Activated T-cell treated with anti-CD3 and anti-CD28 coated beads, Interleukin-2, amount 50 U/mL, for 24 hours (primary cell): Measurements from ENCODE around the gene SDCCAG8.

Source experiments
- DNase-seq: peaks from one replicate; pipeline ENCODE4 v3.0.0-alpha.2; 2020
- H3K27ac Mint-ChIP-seq: 2 replicates; pipeline ENCODE4 v1.8.0; 2020; ENCODE audit warnings: mild to moderate bottlenecking, mixed read lengths
- H3K27me3 Mint-ChIP-seq: 2 replicates; pipeline ENCODE4 v1.8.0; 2020; ENCODE audit warnings: mixed read lengths
- H3K36me3 Mint-ChIP-seq: 2 replicates; pipeline ENCODE4 v1.8.0; 2020; ENCODE audit warnings: low read depth, mixed read lengths
- H3K4me1 Mint-ChIP-seq: 2 replicates; pipeline ENCODE4 v1.8.0; 2020; ENCODE audit warnings: low read depth, mixed read lengths
- H3K4me3 Mint-ChIP-seq: 2 replicates; pipeline ENCODE4 v1.8.0; 2020; ENCODE audit warnings: mild to moderate bottlenecking, moderate library complexity, mixed read lengths
- H3K9me3 Mint-ChIP-seq: 2 replicates; pipeline ENCODE4 v1.8.0; 2020; ENCODE audit warnings: mixed read lengths

The SDCCAG8 gene

DNA sequence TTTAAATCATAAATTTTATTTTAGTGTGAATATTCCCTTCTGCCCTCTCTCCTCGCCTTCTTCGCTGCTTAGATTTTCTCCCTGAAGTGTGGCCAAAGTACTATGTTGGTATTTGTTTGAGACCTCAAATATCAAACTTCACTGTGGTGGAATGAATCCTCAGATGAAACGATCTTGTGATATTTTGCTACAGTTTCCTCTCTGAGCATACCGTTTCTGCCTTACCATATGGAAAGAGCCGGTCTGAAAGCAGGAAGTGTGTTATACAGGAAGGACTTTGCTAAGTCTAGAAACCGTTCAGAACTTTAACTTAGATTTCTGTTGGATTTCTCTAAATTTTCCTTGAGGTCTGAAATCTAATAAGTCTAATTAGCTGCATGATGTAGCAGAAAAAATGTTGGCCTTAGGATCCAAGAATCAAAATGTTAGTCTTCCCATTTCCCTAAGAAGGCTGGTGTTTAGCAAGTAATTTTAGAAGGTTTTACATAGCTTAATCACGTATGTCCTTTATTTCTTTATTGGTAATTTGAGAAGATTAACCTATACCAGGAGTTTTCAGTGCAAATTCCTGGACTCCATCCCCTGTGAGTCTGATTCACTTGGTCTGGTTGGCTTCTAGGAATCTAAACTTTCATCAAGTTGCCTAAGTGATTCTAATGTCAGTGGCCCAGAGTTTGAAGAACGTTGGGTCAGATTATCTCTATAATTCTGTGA lies 30.7 kb downstream of the SDCCAG8 start:
- peaks cover 42% of the 10 kb centered on the region for H3K4me1 Mint-ChIP-seq
- peaks cover 84% of the 10 kb centered on the region for H3K36me3 Mint-ChIP-seq

DNA sequence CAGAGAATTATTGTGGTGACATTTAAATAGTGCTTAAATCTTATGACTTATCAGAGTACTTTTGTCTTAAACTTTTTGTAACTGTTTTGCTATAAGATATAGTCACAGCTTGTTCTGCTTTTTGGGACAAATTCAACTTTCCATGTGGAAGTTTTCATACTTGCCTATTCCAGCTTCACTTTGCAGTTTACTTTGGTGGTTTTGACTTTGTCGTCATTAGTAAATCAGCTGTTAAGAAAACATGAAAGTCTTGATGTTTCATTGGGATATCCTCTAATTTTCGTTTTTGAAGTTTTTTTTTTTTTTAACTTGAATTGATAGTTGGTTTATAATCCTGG lies 31.3 kb downstream of the SDCCAG8 start:
- H3K4me1 Mint-ChIP-seq, result peaks cover 42% of the 10 kb centered on the region
- H3K9me3 Mint-ChIP-seq, result peaks cover 2% of the 10 kb centered on the region
- no peak overlapping the region for H3K4me3 Mint-ChIP-seq
- peaks cover 84% of the 10 kb centered on the region for H3K36me3 Mint-ChIP-seq
- H3K27me3 Mint-ChIP-seq, result no peaks in the 10 kb centered on the region
- no peak for DNase-seq
- peak overlapping the region; percentile 86 for H3K27ac Mint-ChIP-seq

More for the DNA sequence above, 30.7 kb downstream of the SDCCAG8 start:
- Mint-ChIP-seq H3K9me3 (peaks cover 2% of the 10 kb centered on the region), H3K27me3 (no peaks in the 10 kb centered on the region), H3K27ac (peak overlapping the region; percentile 48), H3K4me3 (no peak overlapping the region)
- no peak for DNase-seq

DNA sequence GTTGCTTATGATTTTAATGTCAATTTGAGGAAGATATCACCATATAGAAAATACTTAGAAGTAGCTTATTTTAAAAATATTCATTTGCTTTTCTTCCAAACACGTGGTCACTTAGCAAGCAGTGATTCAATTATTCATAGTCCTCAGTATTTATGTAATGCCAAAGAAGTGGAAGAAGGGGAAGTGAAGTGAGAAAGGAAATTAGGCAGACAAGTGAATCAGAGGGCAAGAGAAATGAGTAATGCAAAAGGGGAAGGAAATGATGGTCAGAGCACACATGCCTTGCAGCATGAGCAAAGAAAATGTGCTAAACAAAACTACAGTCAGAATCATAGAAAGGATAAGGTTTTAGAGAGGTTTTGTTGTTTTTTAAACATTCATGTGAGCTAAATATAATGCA lies 31.8 kb downstream of the SDCCAG8 start:
- Mint-ChIP-seq H3K36me3 (peaks cover 84% of the 10 kb centered on the region), H3K9me3 (peaks cover 4% of the 10 kb centered on the region), H3K27me3 (no peaks in the 10 kb centered on the region), H3K27ac (peak overlapping the region; percentile 86), H3K4me3 (peak overlapping the region; percentile 10), H3K4me1 (peaks cover 42% of the 10 kb centered on the region)
- DNase-seq, result no peak

DNA sequence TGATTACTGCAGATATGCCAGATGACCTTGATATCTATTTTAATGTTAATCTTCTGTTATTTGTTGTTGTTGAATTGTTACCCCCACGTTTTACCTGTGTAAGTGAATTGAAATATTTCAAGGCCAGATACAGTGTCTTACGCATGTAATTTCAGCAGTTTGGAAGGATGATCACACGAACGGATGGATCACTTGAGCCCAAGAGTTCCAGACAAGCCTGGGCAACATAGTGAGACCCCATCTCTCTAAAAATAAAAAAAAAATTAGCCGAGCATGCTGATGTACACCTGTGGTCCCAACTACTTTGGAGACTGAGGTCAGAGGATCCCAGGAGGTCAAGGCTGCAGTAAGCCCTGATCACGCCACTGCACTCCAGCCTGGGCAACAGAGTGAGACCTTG lies 32.2 kb downstream of the SDCCAG8 start:
- Mint-ChIP-seq H3K27me3 (no peaks in the 10 kb centered on the region), H3K36me3 (peaks cover 86% of the 10 kb centered on the region), H3K4me3 (peak overlapping the region; percentile 10), H3K4me1 (peaks cover 42% of the 10 kb centered on the region), H3K27ac (peak overlapping the region; percentile 86), H3K9me3 (peaks cover 7% of the 10 kb centered on the region)
- no peak for DNase-seq

DNA sequence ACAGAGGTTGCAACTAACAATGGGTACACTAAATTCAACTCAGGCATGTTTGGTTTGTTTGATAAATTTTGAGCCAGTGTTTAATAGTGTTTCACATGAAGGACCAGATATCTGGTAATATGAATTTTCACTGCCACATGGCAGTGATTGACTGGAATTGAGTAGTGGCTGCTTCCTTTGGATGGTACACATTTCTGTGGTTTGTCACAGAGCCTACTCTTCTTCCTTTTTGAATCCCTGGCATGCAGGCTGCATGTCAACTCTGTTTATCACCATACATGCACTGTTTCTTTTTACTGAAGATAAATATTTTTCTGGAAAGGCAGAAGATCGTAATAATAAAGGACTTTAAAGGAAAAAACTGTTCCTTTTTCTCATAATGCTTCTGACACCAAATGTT lies 35.5 kb downstream of the SDCCAG8 start:
- peaks cover 22% of the 10 kb centered on the region for H3K9me3 Mint-ChIP-seq
- DNase-seq, result no peak
- H3K4me1 Mint-ChIP-seq, result peaks cover 38% of the 10 kb centered on the region
- H3K27ac Mint-ChIP-seq, result no peak overlapping the region
- no peaks in the 10 kb centered on the region for H3K27me3 Mint-ChIP-seq
- no peak overlapping the region for H3K4me3 Mint-ChIP-seq
- H3K36me3 Mint-ChIP-seq, result peaks cover 90% of the 10 kb centered on the region

DNA sequence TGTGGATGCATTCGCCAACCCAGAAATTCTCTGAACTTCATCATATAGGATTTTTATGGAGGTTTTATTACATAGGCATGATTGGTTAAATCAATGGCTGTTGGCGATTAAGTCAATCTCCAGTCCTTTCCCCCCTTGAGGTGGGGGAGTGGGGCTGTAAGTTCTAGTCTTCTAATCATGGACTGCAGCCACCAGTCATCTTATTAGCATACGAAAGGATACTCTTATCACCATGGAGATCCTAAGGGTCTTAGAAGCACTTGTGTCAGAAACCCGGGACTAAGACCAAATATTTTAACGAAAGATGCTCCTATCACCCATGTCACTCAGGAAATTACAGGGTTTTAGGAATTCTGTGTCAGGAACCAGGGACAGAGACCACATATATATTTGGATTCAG lies 36.3 kb downstream of the SDCCAG8 start:
- Mint-ChIP-seq H3K27ac (no peak overlapping the region), H3K36me3 (peaks cover 89% of the 10 kb centered on the region), H3K4me1 (peaks cover 30% of the 10 kb centered on the region), H3K4me3 (no peak overlapping the region), H3K27me3 (no peaks in the 10 kb centered on the region), H3K9me3 (peaks cover 26% of the 10 kb centered on the region)
- no peak for DNase-seq

DNA sequence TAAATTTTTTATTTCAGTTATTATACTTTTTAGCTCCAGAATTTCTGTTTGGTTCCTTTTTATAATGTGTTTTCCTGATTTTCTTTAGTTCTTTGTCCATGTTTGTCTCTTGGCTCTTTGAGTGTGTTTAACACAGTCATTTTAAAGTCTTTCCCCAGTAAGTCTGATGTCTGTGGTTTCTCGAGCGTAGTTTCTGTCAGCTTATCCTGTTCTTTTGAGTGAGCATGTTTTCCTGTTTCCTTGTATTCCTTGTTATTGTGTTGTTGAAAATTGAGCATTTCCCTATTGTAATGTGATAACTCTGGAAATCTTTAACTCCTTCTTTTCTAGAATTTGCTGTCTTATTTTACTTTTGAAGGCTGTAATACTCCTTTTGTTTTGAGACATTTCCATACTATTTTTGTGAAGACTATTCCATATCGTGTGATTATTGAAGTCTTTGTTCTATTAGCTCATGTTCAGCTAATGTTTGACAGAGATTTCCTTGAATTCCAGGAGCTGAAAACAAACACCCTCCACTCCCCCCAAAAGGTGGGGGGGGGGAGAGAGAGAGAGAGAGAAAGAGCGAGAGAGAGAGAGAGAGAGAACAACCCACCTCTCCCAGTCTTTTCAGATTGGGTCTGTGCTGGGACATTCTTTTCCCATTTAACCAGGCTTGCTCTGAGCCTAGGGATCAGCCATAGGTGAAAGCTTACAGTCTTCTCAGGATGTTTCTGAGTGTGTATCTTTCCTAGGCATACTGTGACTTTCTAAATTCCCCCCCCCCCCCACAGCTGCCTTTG lies 38.3 kb downstream of the SDCCAG8 start:
- Mint-ChIP-seq H3K9me3 (peaks cover 28% of the 10 kb centered on the region), H3K36me3 (peaks cover 87% of the 10 kb centered on the region), H3K27ac (no peak overlapping the region), H3K4me1 (peaks cover 15% of the 10 kb centered on the region), H3K4me3 (no peak overlapping the region), H3K27me3 (no peaks in the 10 kb centered on the region)
- DNase-seq, result no peak

DNA sequence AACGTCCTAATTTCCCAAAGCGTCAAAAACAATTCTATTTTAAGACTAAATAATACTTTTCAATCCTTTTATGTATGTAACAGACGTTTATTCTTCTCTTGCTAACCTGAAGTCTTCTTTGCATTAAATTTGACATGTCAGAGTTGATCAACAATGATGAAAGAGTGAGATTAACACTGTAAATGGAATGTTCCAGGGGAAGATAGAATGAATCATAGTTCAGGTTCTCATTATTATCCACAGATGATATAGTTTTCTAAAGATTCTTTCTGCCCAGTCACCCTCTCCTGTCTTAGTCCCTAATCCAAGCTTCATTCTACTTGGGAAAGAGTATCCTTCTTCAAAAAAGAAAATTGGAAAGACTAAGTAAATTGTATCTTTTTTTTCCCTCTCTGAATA lies 38.9 kb downstream of the SDCCAG8 start:
- H3K27me3 Mint-ChIP-seq, result no peaks in the 10 kb centered on the region
- no peak for DNase-seq
- H3K9me3 Mint-ChIP-seq, result peaks cover 28% of the 10 kb centered on the region
- peaks cover 86% of the 10 kb centered on the region for H3K36me3 Mint-ChIP-seq
- peak overlapping the region; percentile 55 for H3K27ac Mint-ChIP-seq
- peaks cover 14% of the 10 kb centered on the region for H3K4me1 Mint-ChIP-seq
- H3K4me3 Mint-ChIP-seq, result no peak overlapping the region

DNA sequence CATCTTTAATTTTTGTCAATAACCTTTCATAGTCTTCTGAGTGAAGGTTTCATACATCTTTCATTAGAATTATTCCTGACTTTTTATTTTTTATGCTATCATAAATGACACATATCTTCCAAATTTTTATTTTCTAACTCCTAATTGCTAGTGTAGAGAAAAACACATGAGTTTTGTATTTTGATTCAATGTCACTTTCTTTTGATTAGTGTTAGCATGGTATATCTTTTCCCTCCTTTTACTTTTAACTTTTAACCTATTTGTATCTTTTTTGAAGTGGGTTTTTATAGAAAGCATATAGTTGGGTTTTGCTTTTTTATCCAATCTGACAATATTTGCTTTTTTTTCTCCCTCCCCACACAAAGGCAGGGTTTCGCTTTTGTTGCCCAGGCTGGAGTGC lies 43.2 kb downstream of the SDCCAG8 start:
- peaks cover 76% of the 10 kb centered on the region for H3K36me3 Mint-ChIP-seq

DNA sequence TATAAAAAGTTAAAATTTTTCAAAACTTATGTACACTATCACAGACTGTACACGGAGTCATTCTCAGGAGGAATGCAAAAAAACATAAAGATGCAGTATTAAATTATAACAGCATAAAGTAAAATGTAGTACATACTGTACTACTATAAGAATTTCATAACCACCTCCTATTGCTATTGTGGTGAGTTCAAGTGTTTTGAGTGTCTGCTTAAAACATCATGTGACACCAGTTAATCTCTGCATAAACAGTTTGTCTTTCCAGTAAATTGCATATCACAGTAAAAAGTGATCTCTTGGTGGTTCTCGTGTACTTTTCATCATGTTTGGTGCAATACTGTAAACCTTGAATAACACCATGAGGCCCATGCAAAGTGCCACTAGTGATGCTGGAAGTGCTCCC lies 45.2 kb downstream of the SDCCAG8 start:
- no peak overlapping the region for H3K4me3 Mint-ChIP-seq
- H3K4me1 Mint-ChIP-seq, result no peaks in the 10 kb centered on the region
- H3K27me3 Mint-ChIP-seq, result no peaks in the 10 kb centered on the region
- peaks cover 64% of the 10 kb centered on the region for H3K36me3 Mint-ChIP-seq
- no peak for DNase-seq
- peaks cover 11% of the 10 kb centered on the region for H3K9me3 Mint-ChIP-seq
- H3K27ac Mint-ChIP-seq, result no peak overlapping the region

More for the DNA sequence above, 43.2 kb downstream of the SDCCAG8 start:
- H3K27ac Mint-ChIP-seq, result no peak overlapping the region
- no peak overlapping the region for H3K4me3 Mint-ChIP-seq
- H3K4me1 Mint-ChIP-seq, result peaks cover 12% of the 10 kb centered on the region
- DNase-seq, result no peak
- peaks cover 19% of the 10 kb centered on the region for H3K9me3 Mint-ChIP-seq
- no peaks in the 10 kb centered on the region for H3K27me3 Mint-ChIP-seq

DNA sequence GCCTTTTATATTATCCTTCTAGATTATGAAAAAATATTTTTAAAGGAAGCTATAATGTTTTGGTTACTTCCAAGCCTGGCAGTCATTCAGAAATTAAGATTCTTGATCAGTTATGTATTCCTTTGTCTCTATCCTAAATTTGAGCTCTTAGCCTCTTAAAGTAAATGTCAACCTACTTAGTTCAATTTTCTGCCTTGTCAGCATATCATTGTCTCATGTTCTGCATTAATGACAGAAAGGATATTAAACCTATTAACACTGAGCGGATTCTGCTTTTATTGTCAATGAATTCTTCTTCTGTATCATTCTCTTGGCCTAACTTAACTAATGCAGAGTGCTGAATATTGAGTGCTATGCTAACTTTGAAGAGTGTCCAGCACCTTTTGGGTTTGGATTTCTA lies 56.0 kb downstream of the SDCCAG8 start:
- H3K4me1 Mint-ChIP-seq, result peaks cover 5% of the 10 kb centered on the region
- DNase-seq, result no peak
- H3K27me3 Mint-ChIP-seq, result no peaks in the 10 kb centered on the region

DNA sequence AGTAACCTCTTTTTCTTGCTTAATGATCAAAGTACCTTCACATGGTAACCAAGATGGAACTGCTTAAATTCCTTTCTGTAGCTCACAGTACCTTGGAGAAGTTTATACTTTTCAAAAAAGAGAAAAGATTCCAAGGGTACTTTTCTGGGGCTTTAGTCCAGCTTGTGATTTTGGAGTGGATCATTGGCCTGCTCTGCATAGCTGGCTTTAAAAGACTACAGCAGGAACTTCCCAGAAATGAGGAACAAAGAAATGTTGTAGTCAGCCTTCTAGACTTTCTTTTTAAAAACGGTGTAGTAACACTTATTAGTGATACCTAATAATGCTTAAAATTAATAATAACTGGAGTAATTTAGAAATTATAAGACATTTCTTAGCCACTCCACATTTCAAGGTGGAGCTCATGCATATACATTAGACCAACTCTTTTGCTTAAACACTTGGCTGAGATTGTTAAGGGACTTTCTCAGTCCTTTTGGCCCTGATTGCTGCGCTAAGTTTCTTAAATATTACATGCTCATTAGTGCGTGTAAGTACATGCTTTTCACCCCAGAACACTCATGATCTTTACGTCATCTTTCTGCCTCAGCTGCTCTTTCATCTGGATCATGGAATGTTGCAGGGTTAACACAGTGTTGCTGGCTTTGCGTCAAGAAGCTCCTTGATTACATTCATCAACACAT lies 57.3 kb downstream of the SDCCAG8 start:
- Mint-ChIP-seq H3K27ac (no peak overlapping the region), H3K4me3 (no peak overlapping the region)
- DNase-seq, result no peak

More for the DNA sequence above, 56.0 kb downstream of the SDCCAG8 start:
- Mint-ChIP-seq H3K36me3 (peaks cover 49% of the 10 kb centered on the region), H3K9me3 (no peaks in the 10 kb centered on the region), H3K4me3 (no peak overlapping the region), H3K27ac (no peak overlapping the region)

DNA sequence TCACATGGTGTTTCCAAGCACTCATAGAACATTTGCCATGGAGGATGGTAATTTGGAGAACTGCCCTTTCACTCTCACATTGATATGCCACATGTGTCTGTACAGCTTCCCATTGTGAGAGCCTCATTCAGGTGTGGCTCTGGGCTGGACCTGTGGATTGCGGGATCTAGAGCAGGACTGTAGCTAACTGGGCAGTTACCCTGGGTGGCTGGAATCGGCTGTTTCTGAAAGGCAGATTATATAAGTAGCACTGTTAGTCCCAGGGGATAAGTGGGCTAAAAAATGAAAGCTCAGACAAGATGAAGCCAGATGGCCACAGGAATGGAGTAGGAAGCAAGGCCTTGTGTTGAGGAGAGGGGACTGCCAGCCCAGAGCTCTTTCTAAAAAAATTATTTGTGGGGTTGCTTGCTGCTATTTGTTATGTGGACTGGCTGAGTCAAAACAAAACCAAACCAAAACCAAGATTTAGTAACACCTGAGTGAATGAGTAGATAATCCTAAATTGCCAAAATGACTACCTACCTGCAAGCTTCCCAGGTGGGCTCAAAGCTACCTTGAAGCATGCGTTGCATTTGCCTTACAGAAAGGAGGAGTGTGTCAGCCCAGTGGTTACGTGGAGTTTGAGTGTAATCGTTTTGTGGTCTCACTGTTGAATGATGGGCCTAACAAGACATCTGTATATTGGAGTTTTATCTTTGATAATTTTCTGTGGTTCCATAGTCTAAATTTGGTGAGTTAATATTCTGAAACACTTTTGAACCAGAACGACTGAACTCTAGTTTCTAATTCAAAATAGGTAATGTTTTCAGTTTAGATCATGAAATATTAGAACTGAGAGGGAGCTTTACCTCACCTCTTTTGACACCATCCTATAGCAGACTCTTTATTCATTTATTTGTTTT lies 58.0 kb downstream of the SDCCAG8 start:
- Mint-ChIP-seq H3K27me3 (no peaks in the 10 kb centered on the region), H3K4me3 (no peak overlapping the region), H3K36me3 (peaks cover 49% of the 10 kb centered on the region), H3K27ac (no peak overlapping the region), H3K9me3 (no peaks in the 10 kb centered on the region), H3K4me1 (peaks cover 5% of the 10 kb centered on the region)
- DNase-seq, result no peak

More for the DNA sequence above, 57.3 kb downstream of the SDCCAG8 start:
- Mint-ChIP-seq H3K4me1 (peaks cover 5% of the 10 kb centered on the region), H3K27me3 (no peaks in the 10 kb centered on the region), H3K9me3 (no peaks in the 10 kb centered on the region), H3K36me3 (peaks cover 48% of the 10 kb centered on the region)

DNA sequence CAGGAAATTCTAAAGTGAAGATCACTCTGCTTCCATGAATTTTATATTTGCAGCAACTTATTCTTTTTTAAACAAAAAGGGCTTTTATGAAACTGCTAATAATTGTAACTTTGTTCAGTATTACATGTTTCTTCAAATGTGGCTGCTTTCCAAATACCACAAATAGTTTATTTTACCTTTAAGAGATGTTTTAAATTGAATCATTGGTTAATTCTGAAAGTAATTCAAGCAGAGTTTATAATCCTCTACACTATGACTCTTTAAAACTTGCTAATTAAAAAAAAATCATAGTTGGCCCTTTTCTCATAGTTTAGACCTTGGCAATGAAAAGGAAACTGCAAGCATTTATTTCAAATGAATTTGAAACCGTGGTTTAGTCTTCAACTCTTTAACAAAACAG lies 59.6 kb downstream of the SDCCAG8 start:
- Mint-ChIP-seq H3K27ac (no peak overlapping the region), H3K9me3 (no peaks in the 10 kb centered on the region), H3K4me1 (peaks cover 5% of the 10 kb centered on the region), H3K36me3 (peaks cover 41% of the 10 kb centered on the region), H3K27me3 (no peaks in the 10 kb centered on the region), H3K4me3 (no peak overlapping the region)
- DNase-seq, result no peak
